HG03103 (cell line): ENCODE results near the gene EVI5L.
"Not testable (repeated sequence)": the region's sequence is repeated elsewhere in the genome, so short reads cannot be mapped to it uniquely, and the experiment has no call there.

Experiments used
- ATAC-seq: cut with Tn5 transposase; IDR thresholded peaks from one replicate; pipeline ENCODE4 v1.9.1; 2021; ENCODE audit warnings: low read depth; ENCODE audit not compliant: unreplicated experiment

Gene EVI5L

DNA sequence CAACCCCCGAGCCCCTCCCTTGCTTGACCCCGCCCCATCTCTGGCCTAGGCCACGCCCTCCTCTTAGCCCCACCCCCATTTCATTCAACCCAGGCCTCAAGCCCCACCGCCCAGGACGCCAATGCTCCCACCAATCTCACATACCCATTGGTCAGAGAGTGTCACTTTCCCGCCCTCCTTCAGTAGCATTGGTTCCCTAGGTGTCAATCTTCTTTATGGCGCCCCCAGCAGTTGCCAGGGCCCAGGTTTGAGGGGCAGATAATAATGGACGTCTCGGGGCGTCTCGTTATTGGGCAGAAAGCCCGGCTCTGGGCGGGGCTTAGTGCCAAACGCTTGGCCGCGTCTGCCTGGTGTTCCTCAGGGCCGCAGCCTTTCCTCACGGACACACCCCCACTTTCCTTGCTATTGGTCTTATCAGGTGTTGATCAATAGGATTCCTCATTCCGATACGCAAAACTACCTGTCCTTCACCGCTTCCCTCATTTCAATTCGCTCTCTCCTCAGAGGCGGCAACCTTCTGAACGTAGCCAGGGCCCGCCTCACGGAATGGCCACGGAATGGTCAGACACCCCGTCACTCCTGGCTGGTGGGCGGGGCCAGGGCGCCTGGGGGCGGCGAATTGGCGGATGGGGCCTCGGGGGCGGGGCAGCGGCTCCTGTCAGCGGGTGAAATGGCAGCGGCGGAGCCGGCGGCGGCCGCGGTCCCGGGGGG, at the start of gene EVI5L:
Gene EVI5L (plus strand): TSS at position 658 of the 711 bp plus-strand sequence. CDS start 16,325 bp downstream, outside the sequence.
- ATAC-seq: peak; percentile 83

DNA sequence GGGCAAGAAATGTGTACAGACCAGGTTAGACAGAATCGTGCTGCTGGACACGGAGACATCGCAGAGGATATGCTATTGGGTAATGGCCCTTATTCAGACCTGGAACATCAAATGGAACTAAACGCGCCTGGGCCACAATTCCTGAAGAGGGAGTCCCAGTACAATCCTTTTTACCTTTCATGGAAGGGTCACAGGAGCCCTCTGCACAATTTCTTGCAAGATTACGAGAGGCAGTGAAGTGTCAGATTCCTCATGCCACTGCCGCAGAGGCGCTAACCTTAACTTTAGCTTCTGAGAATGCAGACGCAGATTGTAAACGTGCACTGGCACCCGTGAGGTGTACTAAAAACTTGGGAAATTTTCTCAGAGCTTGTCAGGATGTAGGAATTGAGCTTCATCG, 48.9 kb upstream of the EVI5L start:
- ATAC-seq: no peak

DNA sequence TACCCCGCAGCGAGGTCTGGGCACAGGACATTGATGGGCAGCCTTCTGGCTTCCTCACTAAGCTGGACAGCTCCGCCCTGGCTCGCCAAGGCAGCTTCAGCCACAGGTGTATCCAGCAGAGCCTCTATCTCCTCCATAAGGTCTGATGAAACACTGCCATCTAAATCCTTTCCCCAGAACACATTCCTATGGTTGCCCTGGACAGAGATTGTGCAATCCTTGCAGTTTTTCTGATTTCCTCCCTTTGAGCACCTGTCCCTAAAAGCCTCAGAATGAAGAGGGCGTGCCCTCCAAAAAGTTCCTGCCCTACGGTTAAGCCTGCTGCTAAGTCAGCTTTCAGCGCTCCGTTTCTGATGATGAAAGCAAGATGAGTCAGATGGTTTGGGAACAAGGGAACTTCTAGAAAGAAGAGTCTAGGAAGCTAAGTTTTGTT, 46.0 kb upstream of the EVI5L start:
- ATAC-seq: no peak

DNA sequence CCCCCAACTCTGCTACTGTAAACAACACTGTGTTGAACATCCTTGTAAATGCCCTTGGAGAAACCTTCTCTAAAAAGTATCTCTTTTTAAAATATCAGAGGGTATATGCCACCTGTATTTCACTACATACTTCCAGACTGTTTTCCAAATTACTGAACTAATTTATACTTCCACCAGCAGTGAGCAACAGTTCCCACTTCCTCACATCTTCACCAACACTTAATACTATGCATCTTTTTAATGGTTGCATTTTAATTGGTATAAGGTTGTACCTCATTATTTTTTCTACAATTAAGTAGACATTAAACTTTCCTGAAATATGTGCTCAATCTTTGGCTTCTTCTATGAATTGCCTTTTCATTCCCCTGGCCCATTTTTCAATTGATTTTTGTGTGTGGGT, 45.2 kb upstream of the EVI5L start:
- ATAC-seq: no peak

DNA sequence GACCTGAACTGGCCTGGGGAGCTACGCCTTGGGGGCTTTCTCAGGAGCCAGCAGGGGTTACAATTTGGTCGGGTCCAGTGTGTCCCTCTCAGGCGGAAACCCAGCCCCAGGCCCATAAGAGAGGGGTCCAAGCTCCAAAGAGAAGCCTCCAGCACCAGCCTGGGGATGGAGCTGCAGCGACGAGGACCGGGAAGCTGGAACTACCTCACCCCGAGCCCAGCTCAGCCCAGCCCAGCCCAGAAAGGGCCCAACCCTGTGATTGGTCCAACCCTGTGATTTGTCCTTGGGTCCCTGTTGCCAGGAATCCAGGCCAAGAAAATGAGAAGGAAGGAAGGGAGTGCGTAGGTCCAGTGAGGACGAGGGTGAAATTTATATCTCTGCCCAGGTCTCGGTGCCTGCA, 42.9 kb upstream of the EVI5L start:
- no peak for ATAC-seq

DNA sequence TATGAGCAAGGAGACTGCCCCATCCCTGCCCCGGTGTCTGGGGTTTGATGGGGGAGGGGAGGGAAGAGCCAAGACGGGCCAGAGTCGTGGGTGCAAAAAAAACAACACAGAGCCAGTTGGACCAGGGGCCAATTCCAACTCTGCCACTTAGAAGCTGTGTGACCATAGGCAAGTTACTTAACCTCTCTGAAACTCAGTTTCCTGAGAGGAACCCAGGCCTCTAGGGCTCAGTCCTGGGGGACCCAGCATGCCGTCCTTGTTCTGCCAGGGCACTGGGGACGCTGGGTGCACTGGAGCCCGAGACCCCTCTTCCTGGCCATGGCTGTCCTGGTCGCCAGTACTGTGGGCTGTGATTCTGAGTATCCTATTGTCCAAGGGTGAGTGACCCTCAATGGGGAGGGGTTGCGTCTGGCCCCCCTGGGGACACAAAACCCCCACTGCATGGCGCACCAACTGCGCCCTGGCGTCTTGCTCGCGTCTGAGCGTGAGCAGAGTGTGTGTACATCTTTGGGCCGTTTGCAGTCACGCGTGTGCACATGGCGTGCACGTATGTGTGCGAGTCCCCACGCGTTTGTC, 42.3 kb upstream of the EVI5L start:
- no peak for ATAC-seq

DNA sequence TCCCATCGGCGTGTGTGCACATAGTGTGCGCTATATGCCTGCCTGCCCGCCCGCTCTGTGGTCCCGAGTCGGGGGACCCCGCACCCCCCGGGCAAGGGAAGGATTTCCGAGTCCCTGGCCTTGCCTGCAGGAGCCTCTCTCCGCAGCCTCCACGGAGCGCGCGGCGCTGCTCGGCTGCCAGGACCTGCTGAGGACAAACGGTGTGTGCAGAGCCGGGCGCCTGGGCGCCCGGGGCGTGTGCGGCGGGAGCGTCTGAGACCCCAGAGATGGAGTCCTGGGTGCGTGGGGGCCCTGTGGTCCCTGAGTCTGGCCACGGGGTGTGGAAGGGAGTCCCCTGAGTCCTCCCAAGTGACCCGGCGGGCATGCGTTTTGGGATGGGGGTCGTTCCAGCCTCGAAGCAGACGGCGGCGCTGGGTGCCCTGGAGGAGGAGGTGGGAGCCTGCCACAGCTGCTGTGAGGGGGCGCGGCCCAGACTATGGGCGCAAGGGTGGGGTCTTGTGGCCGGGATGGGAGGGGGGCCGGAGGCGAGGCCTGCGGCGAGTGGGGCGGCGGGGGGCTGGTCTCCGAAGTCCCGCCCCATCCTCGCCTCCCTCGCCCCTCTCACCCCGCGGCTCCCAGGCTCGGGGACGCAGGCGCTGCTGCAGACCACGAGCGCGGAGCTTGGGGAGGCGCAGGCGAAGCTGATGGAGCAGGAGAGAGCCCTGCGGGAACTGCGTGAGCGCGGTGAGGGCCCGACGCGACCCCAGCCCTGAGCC, 41.7 kb upstream of the EVI5L start:
- no peak for ATAC-seq

DNA sequence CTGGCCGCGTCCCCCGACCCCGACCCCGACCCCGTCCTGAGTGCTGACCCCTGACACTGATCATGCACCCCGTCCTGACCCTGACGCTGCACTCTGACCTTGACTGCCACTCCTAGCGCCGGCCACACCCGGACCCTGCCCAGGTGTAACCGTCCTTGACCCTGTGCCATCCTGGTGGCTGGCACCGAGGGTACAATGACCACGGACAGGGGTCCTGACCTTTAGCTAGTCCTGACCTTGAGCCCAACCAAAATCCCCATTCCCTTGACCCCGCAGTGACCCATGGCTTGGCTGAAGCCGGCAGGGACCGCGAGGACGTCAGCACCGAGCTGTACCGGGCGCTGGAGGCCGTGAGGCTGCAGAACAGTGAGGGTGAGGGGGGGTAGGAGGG, 41.1 kb upstream of the EVI5L start:
- no peak for ATAC-seq

DNA sequence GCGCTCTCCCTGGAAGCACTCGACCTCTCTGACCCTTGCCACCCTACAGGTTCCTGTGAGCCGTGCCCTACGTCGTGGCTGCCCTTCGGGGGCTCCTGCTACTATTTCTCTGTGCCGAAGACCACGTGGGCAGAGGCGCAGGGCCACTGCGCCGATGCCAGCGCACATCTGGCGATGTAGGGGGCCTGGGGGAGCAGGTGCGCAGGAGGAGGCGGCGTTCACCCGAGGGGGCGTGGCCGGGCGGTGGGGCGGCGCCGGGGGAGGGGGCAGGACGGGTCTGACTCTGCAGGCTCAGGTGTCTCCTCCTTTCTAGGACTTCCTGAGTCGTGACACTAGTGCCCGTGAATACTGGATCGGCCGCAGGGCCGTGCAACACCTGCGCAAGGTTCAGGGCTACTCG, 40.6 kb upstream of the EVI5L start:
- no peak for ATAC-seq

DNA sequence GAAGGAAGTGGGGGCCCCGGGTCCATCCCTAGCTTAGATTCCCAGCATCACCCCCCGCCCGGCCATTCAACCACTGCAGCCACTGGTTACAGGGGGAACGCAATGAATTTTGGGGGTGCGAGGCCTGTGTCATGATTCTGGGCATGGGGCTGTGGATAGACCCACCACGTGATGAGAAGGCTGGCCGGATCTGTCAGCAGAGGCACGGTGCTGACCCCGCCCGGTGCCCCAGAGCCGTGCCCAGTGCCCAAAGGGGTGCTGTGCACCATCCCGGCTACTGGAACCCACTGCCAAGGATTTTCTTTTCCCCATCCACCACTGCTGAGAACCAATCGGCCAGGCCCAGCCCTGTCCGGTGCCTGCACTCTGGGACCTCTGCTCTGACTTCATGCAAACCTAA, 39.6 kb upstream of the EVI5L start:
- no peak for ATAC-seq

DNA sequence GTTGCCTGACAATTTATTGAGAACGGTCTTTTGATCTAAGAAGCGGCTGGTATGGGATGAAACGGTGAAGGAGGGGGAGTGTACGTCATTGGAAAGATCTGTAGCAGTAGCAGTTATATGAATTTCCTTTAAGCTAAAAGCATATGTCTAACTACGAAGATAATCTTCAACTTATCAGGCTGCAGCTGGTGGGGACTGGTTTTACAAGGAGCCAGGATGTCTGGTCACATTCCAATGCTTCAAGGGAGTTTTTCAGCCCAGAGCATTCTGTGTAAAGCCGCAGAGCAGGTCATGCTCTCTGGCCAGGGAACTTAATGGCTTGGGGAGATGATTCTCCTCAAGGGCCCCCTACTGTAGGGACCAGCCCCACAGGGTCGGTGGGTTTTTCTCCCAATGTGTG, 37.7 kb upstream of the EVI5L start:
- ATAC-seq: no peak

DNA sequence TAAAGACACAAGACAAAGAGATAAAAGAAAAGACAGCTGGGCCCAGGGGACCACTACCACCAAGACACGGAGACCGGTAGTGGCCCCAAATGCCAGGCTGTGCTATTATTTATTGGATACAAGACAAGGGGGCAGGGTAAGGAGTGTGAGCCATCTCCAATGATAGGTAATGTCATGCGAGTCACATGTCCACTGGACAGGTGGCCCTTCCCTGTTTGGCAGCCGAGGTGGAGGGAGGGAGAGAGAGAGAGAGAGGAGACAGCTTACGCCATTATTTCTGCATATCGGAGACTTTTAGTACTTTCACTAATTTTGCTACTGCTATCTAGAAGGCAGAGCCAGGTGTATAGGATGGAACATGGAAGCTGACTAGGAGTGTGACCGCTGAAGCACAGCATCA, 37.3 kb upstream of the EVI5L start:
- ATAC-seq: not testable (repeated sequence)

DNA sequence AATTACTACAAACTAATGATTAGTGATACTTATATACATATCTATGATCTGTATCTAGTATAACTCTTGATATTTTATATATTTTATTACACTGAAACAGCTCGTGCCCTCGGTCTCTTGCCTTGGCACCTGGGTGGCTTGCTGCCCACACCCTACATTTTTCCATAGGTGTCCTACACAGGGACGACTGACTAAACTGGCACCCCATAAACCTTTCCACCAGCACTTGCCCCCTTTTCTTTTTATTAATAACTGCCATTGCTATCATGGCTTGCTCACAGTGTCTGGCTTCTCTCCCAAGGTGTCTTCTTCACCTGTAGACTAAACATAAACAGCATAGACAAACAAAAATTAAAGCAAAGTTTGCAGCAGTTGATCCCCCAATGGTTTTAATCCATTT, 36.5 kb upstream of the EVI5L start:
- ATAC-seq: no peak

DNA sequence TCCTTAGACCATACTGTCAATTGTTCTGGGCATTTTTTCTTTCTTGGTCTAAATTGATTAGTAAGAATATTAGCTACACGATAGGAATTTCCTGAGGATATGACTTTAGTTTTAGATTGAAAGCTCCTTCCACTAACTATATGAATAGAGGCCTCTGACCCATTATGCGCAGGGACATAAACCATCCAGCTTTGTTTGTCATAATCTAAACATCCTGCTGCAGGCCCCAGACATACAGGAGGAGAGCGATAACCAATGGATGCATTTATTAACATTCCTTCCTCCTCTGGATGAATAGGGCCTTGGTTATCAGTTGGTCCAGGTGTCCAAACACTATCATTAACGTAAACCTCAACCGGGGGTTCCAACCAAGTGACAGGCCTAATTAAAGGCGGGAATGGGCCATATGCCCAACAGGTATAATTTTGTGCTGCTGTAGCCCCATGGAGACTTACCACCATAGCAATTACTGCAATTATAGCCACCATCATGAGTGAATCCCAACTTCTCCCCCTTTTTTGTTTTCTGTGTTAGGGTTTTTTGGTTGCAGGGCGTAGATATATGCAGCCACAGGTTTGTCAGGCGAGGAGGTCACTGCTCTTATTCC, 34.4 kb upstream of the EVI5L start:
- ATAC-seq: no peak

DNA sequence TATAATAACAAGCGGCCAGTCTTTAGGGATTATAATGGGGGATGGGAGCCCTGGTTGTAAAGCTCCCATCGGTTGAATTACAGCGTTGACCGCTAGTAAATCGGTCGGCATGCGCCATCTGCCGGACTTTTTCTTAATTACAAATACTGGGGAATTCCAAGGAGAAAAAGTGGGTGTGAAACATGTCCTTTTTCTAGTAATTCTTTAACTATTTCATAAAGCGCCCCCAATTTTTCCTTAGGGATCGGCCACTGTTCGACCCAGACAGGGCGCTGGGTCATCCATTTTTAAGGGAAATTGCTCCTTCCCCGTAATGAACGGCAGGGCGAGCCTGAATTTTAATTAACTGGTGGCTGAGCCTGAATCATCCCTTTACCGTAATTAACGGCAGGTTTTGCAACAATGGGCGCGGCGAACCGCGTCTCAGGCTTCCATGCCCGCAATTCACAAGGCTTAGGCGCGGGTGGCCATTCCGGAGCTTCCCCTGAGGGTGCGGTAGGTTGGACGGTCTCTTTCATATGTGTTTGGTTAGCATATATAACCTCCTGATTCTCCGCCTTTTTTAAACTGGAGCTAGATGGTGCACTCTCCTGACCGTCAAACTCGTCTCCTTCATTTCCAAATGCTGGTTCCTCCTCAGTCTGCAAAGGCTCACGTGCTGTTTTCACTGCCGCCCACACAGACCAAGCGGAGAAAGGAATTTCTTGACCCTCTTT, 30.2 kb upstream of the EVI5L start:
- ATAC-seq: no peak

DNA sequence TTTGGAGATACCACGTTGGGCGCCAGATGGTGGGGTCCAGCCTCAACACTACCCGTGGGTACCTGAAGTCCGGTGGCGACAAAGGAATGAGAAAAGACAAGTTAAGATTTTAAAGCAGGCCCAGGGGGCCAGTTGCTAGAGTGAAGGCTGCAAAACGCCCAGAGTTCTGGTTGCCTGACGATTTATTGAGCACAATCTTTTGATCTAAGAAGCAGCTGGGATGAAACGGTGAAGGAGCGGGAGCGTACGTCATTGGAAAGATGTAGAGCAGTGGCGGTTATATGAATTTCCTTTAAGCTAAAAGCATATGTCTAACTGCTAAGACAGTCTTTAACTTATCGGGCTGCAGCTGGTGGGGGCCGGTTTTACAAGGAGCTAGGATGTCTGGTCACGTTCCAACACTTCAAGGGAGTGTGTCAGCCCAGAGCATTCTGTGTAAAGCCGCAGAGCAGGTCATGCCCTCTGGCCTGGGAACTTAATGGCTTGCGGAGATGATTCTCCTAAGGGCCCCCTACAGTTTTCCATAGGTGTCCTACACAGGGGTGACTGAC, 28.9 kb upstream of the EVI5L start:
- no peak for ATAC-seq

DNA sequence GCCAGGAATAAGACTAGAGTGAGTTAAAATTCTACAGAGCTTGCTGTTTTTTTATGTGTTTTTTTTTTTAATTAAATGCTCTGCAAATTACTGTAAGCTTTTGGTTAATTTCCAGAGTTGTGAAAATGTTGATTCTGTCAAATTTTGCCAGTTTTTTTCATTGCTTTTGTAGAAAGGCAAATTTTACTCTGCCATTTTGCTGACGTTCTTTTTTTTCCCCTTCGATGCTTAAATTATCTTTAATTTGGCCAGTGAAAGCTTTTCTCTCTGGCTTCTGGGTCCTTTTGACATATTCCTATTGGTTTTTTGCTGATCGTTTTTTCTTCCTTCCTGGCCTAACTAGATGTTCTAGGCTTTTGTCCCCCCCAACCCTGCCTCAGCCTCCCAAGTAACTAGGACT, 23.8 kb upstream of the EVI5L start:
- no peak for ATAC-seq

DNA sequence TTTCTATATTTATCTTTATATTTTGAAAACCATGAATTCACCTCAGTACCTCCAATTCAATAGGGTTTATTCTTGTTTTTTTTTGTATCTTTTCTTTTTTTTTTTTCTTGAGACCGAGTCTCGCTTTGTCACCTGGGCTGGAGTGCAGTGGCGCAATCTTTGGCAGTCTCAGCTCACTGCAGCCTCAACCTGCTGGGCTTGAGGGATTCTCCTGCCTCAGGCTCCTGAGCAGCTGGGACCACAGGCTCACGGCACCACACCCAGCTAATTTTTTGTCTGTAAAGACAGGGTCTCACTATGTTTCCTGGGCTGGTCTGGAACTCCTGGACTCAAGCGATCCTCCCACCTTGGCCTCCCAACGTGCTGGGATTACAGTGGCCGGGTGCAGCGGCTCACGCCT, 23.1 kb upstream of the EVI5L start:
- ATAC-seq: no peak

DNA sequence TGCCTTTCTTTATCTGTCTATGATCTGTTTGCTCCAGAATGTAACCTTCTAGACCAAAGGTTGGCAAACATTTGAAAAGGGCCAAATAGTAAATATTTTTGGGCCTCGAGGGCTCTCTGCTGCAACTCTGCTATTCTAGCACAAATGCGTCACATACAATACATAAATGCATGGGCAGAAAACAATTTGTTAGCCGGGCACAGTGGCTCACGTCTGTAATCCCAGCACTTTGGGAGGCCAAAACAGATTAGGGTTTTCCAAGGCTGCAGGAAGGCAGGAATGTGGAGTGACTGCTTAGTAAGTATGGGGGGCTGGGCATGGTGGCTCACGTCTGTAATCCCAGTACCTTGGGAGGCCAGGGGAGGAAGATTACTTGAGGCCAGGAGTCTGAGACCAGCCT, 21.9 kb upstream of the EVI5L start:
- no peak for ATAC-seq

DNA sequence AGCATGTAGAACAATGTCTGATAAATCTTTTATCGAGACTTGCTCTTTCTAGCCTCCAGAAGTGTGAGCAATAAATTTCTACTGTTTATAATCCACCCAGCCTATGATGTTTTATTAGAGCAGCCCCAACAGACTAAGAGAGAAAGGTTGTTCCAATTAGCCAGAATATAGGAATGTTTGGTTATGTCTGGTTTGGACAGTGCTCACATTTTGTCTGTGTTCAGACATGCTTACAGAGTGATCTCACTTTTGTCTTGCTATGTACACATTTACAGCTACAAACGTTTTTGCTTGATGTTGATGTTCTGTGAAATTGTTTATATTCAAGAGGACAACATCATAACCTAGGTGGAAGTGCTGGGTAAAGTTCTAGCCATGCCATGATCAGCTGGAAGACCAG, 18.0 kb upstream of the EVI5L start:
- ATAC-seq: no peak

DNA sequence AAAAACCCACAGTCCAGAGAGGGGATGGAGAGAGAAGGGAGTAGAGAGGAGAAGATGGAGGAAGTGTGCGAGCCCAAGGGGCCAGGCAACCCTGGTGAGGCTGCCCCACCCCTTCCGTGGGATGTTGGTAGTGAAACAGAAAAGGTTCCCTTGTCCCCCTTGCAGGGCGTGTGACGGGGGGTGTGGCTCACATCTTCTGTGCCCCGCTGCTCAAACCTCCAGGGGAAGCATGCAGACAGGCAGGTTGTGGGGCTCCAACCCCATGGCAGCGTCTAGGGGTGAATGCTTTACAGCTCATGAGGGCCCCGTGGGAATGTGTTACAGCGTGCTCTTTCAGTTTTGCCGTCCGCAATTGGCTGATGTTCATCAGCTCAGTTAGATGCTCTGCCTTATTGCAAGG, 14.7 kb upstream of the EVI5L start:
- ATAC-seq: no peak
